Vagina (tissue), 2 donors: Measurements from ENCODE around the gene TUBA3E. TPM values are rescaled to one million over a fixed set of nuclear protein-coding genes. Genes with fewer than 3 reads are reported as not detected.
"Not testable (repeated sequence)": the region's sequence is repeated elsewhere in the genome, so short reads cannot be mapped to it uniquely, and the experiment has no call there.

Source experiments
- DNase-seq, 2 donors: peaks; one replicate each; pipeline ENCODE4 v3.0.0-alpha.2; 2017; ENCODE audit errors: extremely low spot score in 2 of 2
- H3K27ac ChIP-seq: fragments of 200-600 bp; sonication (generic); one replicate; pipeline ENCODE4 v1.5.1; 2019
- H3K27me3 ChIP-seq: fragments of 200-600 bp; sonication (generic); one replicate; pipeline ENCODE4 v1.5.1; 2019
- H3K36me3 ChIP-seq, 2 donors: fragments of 200-600 bp; sonication (generic); one replicate each; pipeline ENCODE4 v1.5.1; 2017 to 2019
- H3K4me1 ChIP-seq: fragments of 200-600 bp; sonication (generic); one replicate; pipeline ENCODE4 v1.5.1; 2019
- H3K4me3 ChIP-seq, 2 donors: fragments of 200-600 bp; sonication (generic); 1 replicate in 1 of 2; 2 replicates in 1 of 2; pipeline ENCODE4 v1.5.1; 2016 to 2019
- H3K9me3 ChIP-seq: fragments of 200-600 bp; sonication (generic); one replicate; pipeline ENCODE4 v1.5.1; 2019
- POLR2A ChIP-seq, 2 donors: fragments of 450-650 bp; IDR thresholded peaks; one replicate each; pipeline ENCODE4 v1.6.1; 2017; ENCODE audit warnings: antibody characterized with exemption in 2 of 2, mild to moderate bottlenecking in 2 of 2, moderate library complexity in 2 of 2
- POLR2AphosphoS5 ChIP-seq, 2 donors: sonication (generic); formaldehyde crosslinking; IDR thresholded peaks; one replicate each; pipeline ENCODE4 v1.9.0; 2017; ENCODE audit warnings: antibody characterized with exemption in 2 of 2, mild to moderate bottlenecking in 2 of 2, low read depth in 1 of 2; ENCODE audit not compliant: insufficient read depth in 1 of 2
- intact Hi-C: fragments of 100-400 bp; cut with DNase I; formaldehyde crosslinking; loops from one replicate; pipeline ENCODE4 v1.15.1; 2023
- total RNA-seq: library from RNA; depleted of rRNA; stranded (reverse); fragments of >200 nt; gene quantifications from one replicate; pipeline ENCODE4 v1.2.3, GENCODE V29; 2016
- TF ChIP-seq, protein P1 (sequence below), 3 experiments: fragments of 450-650 bp in 2 of 3; fragments of 200-600 bp in 1 of 3; sonication (generic) in 1 of 3; IDR thresholded peaks; one replicate each; pipeline ENCODE4 v1.5.1; 2017 to 2019; ENCODE audit warnings: antibody characterized with exemption in 3 of 3, mild to moderate bottlenecking in 2 of 3, moderate library complexity in 2 of 3

Gene TUBA3E
- total RNA-seq, 1 donor from 2014 or later = not detected

DNA sequence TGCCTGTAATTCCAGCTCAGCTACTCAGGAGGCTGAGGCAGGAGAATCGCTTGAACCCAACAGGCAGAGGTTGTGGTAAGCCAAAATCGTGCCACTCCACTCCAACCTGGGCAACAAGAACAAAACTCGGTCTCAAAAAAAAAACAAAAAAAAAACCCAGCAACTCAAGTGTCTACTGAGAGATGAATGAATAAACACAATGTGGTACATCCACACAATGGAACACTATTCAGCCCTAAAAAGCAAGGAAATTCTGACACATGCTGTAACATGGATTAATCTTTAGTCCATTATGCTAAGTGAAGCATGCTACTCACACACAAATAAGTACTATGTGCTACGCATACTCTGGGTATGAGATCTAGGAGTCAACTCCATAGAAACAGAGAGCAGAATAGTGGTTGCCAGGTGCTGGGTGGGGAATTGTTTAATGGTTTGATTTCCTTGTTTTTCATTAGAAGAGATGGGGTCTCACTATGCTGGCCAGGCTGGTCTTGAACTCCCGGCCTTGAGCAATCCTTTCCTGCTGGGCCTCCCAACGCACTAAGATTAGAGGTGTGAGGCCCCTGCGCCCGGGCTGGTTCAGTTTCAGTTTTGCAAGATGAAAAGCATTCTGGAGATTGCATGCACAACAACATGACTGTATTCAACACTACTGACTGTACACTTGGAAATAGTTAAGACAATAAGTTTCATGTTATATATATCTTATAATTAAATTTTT, 32.8 kb downstream of the TUBA3E start:
- intact Hi-C loops = no loop called here
- H3K27me3 ChIP-seq = no peaks in the 10 kb centered on the region
- H3K27ac ChIP-seq = no peak overlapping the region
- peaks cover 0 to 41% of the 10 kb centered on the region in 2 donors for H3K36me3 ChIP-seq
- TF ChIP-seq, protein P1, sequence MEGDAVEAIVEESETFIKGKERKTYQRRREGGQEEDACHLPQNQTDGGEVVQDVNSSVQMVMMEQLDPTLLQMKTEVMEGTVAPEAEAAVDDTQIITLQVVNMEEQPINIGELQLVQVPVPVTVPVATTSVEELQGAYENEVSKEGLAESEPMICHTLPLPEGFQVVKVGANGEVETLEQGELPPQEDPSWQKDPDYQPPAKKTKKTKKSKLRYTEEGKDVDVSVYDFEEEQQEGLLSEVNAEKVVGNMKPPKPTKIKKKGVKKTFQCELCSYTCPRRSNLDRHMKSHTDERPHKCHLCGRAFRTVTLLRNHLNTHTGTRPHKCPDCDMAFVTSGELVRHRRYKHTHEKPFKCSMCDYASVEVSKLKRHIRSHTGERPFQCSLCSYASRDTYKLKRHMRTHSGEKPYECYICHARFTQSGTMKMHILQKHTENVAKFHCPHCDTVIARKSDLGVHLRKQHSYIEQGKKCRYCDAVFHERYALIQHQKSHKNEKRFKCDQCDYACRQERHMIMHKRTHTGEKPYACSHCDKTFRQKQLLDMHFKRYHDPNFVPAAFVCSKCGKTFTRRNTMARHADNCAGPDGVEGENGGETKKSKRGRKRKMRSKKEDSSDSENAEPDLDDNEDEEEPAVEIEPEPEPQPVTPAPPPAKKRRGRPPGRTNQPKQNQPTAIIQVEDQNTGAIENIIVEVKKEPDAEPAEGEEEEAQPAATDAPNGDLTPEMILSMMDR (IDR thresholded peaks at IDR 0.05) = no peak
- TF ChIP-seq POLR2A (IDR thresholded peaks at IDR 0.05) (no peak), POLR2AphosphoS5 (IDR thresholded peaks at IDR 0.05; ENCODE audit: insufficient read depth in 1 of 2, low read depth in 1 of 2) (no peak)
- no peaks in the 10 kb centered on the region for H3K9me3 ChIP-seq
- no peak for DNase-seq
- no peak overlapping the region for H3K4me3 ChIP-seq
- H3K4me1 ChIP-seq = no peaks in the 10 kb centered on the region

DNA sequence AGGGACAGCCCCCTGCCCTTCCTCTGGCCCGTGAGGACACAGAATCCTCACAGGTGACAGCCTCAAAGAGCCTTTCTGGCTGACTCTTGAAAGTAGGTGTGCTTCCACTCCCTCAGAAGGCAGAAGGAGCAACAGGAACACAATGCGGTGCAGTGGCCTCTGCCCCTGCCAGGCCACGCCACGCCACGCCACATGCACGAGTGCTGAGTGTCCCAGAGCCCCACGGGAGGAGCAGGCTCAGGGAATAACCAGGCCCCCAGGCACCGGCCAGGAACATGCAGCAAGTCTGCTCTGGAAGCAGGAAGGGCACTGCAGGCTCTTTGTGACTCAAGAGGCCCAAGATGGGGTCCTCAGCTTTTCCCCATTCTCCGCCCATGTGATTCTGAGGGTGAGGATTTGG, 35.3 kb downstream of the TUBA3E start:
- peaks cover 0 to 41% of the 10 kb centered on the region in 2 donors for H3K36me3 ChIP-seq
- TF ChIP-seq POLR2AphosphoS5 (IDR thresholded peaks at IDR 0.05; ENCODE audit: insufficient read depth in 1 of 2, low read depth in 1 of 2) (no peak), POLR2A (IDR thresholded peaks at IDR 0.05) (no peak)
- TF ChIP-seq, protein P1 (IDR thresholded peaks at IDR 0.05) = no peak

DNA sequence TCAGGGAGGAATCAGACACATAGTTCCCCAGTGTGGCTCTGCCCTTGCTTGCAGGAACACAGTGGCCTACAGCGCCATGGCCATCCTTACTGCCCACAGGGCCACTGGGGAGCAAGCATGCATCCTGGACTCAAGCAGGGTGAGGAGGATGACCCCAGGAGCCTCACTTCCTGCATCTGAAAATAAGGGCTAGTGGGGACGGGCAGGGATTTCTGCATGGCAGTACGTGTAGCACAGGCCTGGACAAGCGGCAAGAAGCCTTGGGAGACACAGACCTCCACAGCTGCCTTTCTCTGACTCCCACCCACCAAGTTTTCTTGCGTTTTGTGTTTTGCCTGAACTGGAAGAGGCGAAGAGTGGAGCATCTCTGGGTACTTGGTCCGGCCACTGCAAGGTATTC, 35.8 kb downstream of the TUBA3E start:
- H3K27ac ChIP-seq, H3K27me3 ChIP-seq, H3K9me3 ChIP-seq, DNase-seq, intact Hi-C loops, H3K4me1 ChIP-seq, H3K4me3 ChIP-seq: not testable (repeated sequence)
- H3K36me3 ChIP-seq = peaks cover 0 to 41% of the 10 kb centered on the region in 2 donors

More for the DNA sequence above, 35.3 kb downstream of the TUBA3E start:
- intact Hi-C loops = no loop called here
- Histone ChIP-seq H3K9me3 (no peaks in the 10 kb centered on the region), H3K4me1 (no peaks in the 10 kb centered on the region), H3K27ac (no peak overlapping the region), H3K4me3 (no peak overlapping the region), H3K27me3 (no peaks in the 10 kb centered on the region)
- no peak for DNase-seq

DNA sequence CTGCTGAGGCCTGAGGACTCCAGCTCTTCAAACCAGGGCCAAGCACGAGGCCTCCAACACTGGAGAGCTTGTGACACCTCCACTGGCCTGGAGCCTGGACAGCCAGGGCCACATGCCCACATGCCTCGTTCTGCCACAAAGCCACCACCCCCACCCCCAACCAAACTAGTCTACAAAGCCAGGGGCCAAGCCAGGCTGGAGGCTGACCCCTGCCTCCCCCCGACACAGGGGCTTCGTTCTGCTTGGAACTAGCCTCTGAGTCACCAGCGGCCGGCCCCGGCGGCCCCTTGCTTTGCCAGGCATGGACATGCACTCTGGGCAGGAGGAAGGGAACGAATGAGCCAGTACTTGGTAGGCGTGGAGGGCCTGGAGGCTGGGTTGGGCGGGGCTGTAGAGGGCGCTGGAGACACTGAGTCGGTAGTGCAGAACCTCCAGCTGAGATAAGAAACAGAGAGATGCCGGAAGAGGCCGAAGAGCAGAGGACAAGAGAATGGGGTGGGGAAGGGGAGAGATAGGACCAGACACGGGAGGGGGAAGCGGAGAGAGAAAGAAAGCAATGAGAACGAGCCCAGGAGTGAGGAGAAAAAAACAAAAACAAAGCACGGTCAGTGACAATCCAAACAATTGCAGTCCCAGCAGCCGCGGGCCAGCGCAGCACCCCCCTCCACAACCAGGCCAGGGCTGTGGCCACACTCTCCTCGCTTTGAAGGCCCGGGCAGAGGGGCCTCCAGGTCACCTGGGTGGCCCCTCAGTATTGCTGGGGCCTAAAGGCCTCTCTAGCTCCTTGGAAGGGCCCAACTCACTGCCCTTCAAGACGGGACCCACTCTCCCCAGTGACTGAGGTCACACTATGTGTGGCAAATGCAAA, 37.2 kb downstream of the TUBA3E start:
- H3K4me1 ChIP-seq, H3K4me3 ChIP-seq, H3K27me3 ChIP-seq, H3K9me3 ChIP-seq, intact Hi-C loops, DNase-seq, H3K27ac ChIP-seq: not testable (repeated sequence)
- H3K36me3 ChIP-seq = peaks cover 0 to 36% of the 10 kb centered on the region in 2 donors

DNA sequence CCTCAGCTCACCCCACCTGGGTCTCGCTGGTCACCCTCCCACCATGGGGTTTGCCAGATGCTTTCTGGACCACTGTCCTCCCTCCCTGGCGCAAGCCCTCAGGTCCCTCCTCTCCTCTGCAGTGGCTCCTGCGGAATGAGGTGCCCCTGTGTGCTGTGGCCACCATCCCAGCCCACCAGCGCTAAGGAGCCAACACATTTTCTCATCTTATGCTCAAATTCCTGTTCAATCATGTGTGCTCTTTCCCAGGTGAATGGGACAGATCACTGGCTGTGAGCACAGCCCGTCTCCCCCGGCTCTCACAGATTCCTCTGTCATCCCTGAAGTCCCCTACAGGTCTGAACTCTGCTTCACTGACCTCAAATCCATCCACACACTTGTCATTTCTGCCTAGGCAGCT, 38.1 kb downstream of the TUBA3E start:
- intact Hi-C loops = no loop called here
- Histone ChIP-seq H3K4me1 (no peaks in the 10 kb centered on the region), H3K9me3 (no peaks in the 10 kb centered on the region), H3K27ac (no peak overlapping the region), H3K36me3 (peaks cover 0 to 27% of the 10 kb centered on the region in 2 donors), H3K4me3 (no peak overlapping the region), H3K27me3 (no peaks in the 10 kb centered on the region)
- DNase-seq = no peak
- TF ChIP-seq POLR2AphosphoS5 (IDR thresholded peaks at IDR 0.05; ENCODE audit: insufficient read depth in 1 of 2, low read depth in 1 of 2) = no peak
- no peak for TF ChIP-seq POLR2A (IDR thresholded peaks at IDR 0.05)
- TF ChIP-seq, protein P1 (IDR thresholded peaks at IDR 0.05) = no peak

DNA sequence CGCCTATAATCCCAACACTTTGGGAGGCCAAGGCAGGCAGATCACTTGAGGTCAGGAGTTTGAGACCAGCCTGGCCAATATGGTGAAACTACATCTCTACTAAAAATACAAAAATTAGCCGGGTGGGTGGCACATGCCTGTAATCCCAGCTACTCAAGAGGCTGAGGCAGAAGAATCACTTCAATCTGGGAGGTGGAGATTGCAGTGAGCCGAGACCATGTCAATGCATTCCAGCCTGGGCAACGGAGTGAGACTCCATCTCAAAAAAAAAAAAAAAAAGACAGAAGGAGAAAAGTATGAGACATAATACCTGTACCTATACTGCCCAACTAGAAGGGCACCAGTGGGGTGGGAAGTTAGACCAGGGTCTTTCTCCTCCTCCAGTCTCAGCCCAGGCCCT, 38.9 kb downstream of the TUBA3E start:
- intact Hi-C loops, H3K4me3 ChIP-seq, H3K27me3 ChIP-seq, H3K4me1 ChIP-seq, H3K9me3 ChIP-seq, DNase-seq, H3K27ac ChIP-seq: not testable (repeated sequence)
- peaks cover 0 to 20% of the 10 kb centered on the region in 2 donors for H3K36me3 ChIP-seq
